SK-N-SH (cell line): ENCODE data around the gene ASGR1.
"Not testable (repeated sequence)": the region's sequence is repeated elsewhere in the genome, so short reads cannot be mapped to it uniquely, and the experiment has no call there.

Experiments
- CTCF ChIP-seq: fragments of 200-600 bp; sonication (generic); IDR thresholded peaks from 2 replicates; pipeline ENCODE4 v1.6.1; 2017; ENCODE audit warnings: antibody characterized with exemption, mild to moderate bottlenecking, moderate library complexity
- EZH2phosphoT487 ChIP-seq: fragments of 200-600 bp; sonication (generic); IDR thresholded peaks from 2 replicates; pipeline ENCODE4 v1.6.1; 2017; ENCODE audit warnings: low read depth, mixed run types, mild to moderate bottlenecking, antibody characterized with exemption, moderate library complexity, borderline replicate concordance
- GATA2 ChIP-seq: sonication (generic); formaldehyde crosslinking; IDR thresholded peaks from 2 replicates; pipeline ENCODE4 v1.5.0; 2020; ENCODE audit warnings: mild to moderate bottlenecking, missing genetic modification reagents
- JUND ChIP-seq: IDR thresholded peaks from 2 replicates; pipeline ENCODE4 v1.4.0; 2012
- MXI1 ChIP-seq: IDR thresholded peaks from 2 replicates; pipeline ENCODE4 v1.6.1; 2012; ENCODE audit warnings: mild to moderate bottlenecking, low read depth, low read length, improper control_type of control experiment
- POLR2AphosphoS5 ChIP-seq: IDR thresholded peaks from 2 replicates; pipeline ENCODE4 v1.6.1; 2012; ENCODE audit warnings: low read depth, low read length
- RCOR1 ChIP-seq: fragments of 150-350 bp; IDR thresholded peaks from 2 replicates; pipeline ENCODE4 v1.6.1; 2017; ENCODE audit warnings: antibody characterized with exemption, low read length
- RFX5 ChIP-seq: IDR thresholded peaks from 2 replicates; pipeline ENCODE4 v1.6.1; 2012; ENCODE audit warnings: mild to moderate bottlenecking, improper control_type of control experiment, low read length
- SIN3A ChIP-seq: IDR thresholded peaks from 2 replicates; pipeline ENCODE4 v1.6.1; 2012; ENCODE audit warnings: low read depth, mild to moderate bottlenecking, low read length, moderate library complexity, borderline replicate concordance
- SMC3 ChIP-seq: IDR thresholded peaks from 2 replicates; pipeline ENCODE4 v1.6.1; 2012; ENCODE audit warnings: low read depth, low read length, improper control_type of control experiment
- TF ChIP-seq, protein P1 (sequence below): IDR thresholded peaks from 2 replicates; pipeline ENCODE4 v1.4.0; 2012; ENCODE audit warnings: low read depth
- TF ChIP-seq, protein P2 (sequence below): fragments of 150-350 bp; IDR thresholded peaks from 2 replicates; pipeline ENCODE4 v1.6.1; 2016; ENCODE audit warnings: mild to moderate bottlenecking, low read depth, low read length

DNA sequence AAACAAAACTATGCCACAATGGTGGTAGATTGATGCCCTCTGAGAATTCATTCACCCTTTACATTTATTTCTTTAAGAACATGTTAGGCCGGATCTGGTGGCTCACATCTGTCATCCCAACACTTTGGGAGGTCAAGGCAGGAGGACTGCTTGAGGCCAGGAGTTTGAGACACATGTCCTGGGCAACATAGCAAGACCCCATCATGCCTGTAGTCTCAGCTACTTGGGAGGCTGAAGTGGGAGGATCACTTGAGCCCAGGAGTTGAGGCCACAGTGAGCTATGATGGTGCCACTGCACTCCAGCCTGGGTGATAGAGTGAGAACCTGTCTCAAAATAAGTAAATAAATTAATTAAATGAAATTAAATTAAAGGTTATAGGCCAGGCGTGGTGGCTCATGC, 2.9 kb upstream of the ASGR1 start:
- not testable (repeated sequence) for TF ChIP-seq CTCF; GATA2 (CRISPR knock-in tag); RFX5; SIN3A; JUND; RCOR1; MXI1; POLR2AphosphoS5; EZH2phosphoT487; SMC3
- TF ChIP-seq, protein P1, sequence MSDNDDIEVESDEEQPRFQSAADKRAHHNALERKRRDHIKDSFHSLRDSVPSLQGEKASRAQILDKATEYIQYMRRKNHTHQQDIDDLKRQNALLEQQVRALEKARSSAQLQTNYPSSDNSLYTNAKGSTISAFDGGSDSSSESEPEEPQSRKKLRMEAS: not testable (repeated sequence)
- TF ChIP-seq, protein P2, sequence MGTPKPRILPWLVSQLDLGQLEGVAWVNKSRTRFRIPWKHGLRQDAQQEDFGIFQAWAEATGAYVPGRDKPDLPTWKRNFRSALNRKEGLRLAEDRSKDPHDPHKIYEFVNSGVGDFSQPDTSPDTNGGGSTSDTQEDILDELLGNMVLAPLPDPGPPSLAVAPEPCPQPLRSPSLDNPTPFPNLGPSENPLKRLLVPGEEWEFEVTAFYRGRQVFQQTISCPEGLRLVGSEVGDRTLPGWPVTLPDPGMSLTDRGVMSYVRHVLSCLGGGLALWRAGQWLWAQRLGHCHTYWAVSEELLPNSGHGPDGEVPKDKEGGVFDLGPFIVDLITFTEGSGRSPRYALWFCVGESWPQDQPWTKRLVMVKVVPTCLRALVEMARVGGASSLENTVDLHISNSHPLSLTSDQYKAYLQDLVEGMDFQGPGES: not testable (repeated sequence)
